OCI-M2 (cell line): ENCODE results near the gene TCEAL6.
"Not testable (repeated sequence)": the region's sequence is repeated elsewhere in the genome, so short reads cannot be mapped to it uniquely, and the experiment has no call there.

Experiments used
- DNase-seq: peaks from one replicate; lab custom pipeline; 2025; ENCODE audit not compliant: unreplicated experiment; lab: John Stamatoyannopoulos, UW

TCEAL6 gene

GRCh38 chrX:102142274-102142673, at the start of gene TCEAL6:
Gene TCEAL6 (minus strand): TSS chrX:102142481.
- DNase-seq: not testable (repeated sequence)

DNA sequence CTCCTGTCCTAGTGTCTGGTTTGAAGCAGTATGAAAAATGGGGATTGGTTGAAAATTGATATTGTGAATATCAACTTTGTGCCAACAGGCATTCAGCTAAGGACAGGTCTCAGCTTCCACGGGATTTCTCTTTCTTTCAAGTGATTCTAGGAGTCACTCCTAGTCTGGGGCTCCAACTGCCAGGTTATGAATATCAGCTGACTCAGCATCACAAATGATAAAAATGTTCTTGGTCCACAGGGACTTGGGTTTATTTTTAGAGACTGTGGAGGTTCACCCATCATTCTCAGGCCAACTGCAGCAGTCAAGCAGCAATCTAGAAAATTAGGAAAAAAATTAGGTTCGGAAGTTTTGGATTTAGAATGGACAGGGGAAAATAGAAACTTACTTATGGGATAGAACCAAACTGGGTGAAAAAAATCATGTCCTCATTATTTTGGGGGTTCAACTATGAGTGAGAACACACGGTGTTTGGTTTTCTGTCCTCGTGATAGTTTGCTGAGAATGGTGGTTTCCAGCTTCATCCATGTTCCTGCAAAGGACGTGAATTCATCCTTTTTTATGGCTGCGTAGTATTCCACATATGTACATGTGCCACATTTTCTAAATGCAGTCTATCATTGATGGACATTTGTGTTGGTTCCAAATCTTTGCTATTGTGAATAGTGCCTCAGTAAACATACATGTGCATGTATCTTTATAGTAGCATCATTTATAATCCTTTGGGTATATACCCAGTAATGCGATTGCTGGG, 43.9 kb upstream of the TCEAL6 start:
- no peak for DNase-seq

GRCh38 chrX:102155806-102156179, 13.5 kb upstream of the TCEAL6 start, which contains the start of gene BEX5:
Gene BEX5 (minus strand): TSS chrX:102155977. CDS start chrX:102154265, 1,712 bp downstream.
- DNase-seq: no peak

DNA sequence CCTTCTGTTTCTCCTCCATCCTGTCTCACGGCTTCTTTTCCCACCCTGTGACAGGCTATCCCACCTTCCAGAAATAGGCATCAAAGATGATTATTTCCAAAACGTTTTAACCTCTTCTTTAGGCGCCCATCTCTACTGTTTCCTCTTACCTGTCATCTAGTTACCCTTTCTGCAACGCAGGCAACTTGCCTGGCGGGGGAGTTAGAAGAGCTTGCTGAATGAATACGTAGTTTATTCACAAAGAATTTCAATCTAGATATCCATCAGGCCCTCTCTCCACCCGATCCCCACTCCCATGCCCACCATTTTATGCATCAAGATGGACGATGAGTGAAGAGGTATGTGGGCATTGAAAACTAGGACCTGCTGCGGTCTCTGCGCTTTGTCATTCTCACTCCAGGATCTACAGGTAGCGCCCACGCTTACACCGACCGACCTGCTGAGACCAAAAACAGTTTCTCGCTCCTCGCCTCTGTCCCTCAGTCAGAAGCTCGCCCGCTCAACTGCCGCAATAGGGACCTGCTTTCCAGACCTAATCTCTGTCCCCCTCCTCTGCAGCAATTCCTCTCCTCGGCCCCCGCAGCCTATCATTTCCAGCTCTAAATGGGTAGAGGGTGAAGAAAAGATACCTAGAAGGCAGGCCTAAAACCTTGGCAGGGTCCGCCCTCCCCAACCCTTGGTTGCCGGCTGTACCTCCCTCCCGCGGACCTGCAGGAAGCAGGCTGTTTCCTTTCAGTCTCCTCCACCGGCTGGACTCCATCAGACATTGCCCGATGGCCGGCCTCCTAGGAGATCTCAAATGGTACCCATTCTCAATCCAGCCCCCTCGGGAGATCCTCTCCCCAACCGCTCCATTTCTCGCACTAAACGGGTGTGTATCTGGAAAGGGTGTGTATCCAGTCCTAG, 12.9 kb upstream of the TCEAL6 start:
- no peak for DNase-seq

GRCh38 chrX:102154218-102154860, 12.1 kb upstream of the TCEAL6 start:
- DNase-seq: no peak

- not testable (repeated sequence) for DNase-seq
These were observed 650 bp downstream of the TCEAL6 start for GRCh38 chrX:102141631-102142030.

DNA sequence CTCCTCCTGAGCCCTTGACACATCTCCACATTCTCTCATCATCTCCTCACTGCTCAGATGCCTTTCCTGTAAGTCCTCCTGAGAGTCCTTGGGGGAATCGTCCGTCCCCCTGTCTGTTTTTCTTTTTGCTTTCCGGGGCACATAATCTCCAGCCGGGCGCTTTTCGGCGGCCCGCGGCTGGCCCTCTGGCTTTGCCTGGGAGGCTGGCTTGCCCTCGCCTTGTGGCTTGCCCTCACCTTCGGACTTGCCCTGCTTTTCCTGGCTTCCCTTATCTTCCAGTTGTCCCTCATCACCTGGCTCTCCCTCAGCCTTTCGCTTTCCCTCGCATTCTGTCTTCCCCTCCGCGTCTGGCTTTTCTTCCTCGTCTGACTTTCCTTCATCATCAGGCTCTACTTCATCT, 1.4 kb downstream of the TCEAL6 start:
- DNase-seq: not testable (repeated sequence)

DNA sequence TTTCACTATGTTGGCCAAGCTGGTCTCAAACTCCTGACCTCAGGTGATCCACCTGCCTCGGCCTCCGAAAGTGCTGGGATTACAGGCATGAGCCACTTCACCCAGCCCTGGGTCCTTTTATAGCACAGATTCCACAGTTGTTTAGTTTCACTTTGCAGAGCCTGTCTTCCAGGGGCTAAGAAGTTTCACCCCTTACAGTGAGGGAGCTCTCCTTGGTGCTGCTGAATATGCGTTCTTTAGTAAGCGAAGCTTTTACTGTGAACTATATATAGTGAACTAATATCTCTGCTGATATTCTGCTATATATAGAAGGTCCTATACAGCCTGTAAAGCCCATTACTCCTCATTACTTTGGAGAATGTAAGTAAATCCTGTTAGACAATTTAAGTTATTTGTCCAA, 4.2 kb downstream of the TCEAL6 start:
- DNase-seq: no peak

DNA sequence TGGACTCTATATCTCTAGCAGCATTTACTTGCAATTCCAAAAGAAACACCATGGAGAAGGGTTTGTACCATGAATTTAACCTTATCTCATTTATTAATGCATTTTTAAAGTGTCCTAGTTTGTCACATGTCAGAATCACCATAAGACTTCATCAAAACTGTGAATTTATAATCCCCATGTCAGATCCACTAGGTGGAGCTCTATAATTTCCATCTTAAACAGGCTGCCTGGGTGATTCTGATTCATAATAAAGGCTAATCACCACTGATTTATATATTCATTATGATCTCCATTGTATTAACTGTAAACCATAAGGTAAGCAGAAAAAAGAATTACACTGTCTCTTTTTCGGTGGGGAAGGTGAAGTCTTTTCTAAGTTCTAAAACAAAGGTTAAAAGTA, 12.8 kb downstream of the TCEAL6 start:
- DNase-seq: no peak

DNA sequence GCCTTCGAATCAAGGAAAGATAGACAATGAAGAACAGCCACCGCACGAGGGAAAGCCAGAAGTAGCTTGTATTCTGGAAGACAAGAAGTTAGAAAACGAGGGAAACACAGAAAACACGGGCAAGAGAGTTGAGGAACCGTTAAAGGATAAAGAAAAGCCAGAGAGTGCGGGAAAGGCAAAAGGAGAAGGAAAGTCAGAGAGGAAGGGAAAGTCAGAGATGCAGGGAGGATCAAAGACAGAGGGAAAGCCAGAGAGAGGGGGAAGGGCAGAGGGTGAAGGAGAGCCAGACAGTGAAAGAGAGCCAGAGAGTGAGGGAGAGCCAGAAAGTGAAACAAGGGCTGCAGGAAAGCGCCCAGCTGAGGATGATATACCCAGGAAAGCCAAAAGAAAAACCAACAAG, 15.4 kb downstream of the TCEAL6 start:
- DNase-seq: no peak

GRCh38 chrX:102126080-102126818, 16.0 kb downstream of the TCEAL6 start:
- DNase-seq: not testable (repeated sequence)

DNA sequence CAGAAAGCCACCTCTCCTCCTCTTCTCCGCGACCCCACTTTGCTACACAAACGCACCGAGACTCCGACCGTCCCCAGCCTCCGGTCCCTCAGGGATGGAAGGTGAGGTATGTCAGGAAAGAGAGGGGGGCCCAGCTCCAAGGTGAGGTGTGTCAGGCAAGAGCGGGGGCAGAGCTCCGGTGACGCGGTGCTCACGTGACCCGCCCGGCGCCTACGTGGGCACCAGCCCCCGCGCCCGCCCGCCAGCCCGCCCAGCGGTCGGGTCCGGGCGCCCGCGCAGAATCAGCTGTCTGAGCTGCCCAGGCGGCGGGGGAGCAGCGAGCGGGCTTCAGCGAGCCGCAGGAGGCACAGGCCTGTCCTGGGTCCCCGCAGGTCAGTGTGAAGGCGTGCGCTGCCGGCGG, 16.8 kb downstream of the TCEAL6 start, which contains the start of gene TCEAL2:
TSS of gene TCEAL2 (plus strand) at position 244 of the 400 bp plus-strand sequence. CDS start 1,152 bp downstream, outside the sequence.
- not testable (repeated sequence) for DNase-seq

DNA sequence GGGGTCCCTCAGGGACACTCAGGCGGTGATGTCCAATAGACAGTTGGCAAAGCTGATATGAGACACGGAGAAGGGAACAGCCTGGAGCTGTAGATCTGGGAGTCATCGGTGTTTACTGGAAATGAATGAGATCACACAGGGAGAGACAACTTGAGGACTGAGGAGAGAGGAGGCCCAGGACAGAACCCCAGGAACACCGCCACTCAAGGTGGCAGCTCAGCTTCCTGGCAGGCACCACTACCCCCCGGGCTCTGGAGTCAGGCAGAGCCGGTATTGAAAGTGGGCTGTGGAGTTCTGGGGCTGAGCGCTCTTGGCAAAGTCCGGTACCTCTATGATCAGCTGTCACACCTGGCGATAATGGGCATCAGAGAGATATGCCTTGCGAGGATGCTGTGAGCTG, 17.3 kb downstream of the TCEAL6 start:
- not testable (repeated sequence) for DNase-seq

DNA sequence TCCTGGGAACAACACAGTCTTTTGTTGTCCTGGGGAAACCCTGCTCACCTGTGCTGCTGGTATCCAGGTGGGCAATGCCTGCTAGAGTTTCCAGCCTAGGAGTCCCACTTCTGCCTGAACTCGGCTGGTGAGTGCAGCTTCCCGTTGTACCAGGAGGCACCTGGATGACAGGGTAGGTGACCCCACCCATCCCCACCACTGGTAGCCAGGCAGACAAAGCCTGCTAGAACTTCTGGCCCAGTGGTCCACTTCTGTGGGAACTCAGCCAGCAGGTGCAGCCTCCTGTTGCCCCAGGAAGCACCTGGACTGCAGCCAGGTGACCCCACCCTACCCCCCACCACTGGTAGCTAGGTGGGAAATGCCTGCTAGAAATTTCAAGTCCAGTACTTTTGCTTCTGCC, 26.5 kb downstream of the TCEAL6 start:
- DNase-seq: no peak

- no peak for DNase-seq
These were observed 28.9 kb downstream of the TCEAL6 start for GRCh38 chrX:102113367-102113766.
